ENCODE measurements around the gene SUN5.

Gene SUN5

GRCh38 chr20:32991792-32992641 is 12.2 kb downstream of the SUN5 start:
- no peak for DNase-seq

- DNase-seq, result no peak
Observed at GRCh38 chr20:32991383-32991782, 12.8 kb downstream of the SUN5 start.

- no peak for DNase-seq
Observed at GRCh38 chr20:32990426-32990825, 13.8 kb downstream of the SUN5 start.

GRCh38 chr20:32989507-32990283 is 14.5 kb downstream of the SUN5 start:
- DNase-seq, result no peak

- DNase-seq, result no peak
Observed at GRCh38 chr20:32988008-32988407, 16.2 kb downstream of the SUN5 start.

GRCh38 chr20:32987044-32987825 is 17.0 kb downstream of the SUN5 start:
- DNase-seq, result no peak

GRCh38 chr20:32986331-32986966 is 17.8 kb downstream of the SUN5 start:
- DNase-seq, result no peak

- no peak for DNase-seq
Observed at GRCh38 chr20:32985596-32985995, 18.6 kb downstream of the SUN5 start.

- no peak for DNase-seq
Observed at GRCh38 chr20:32984631-32985354, 19.4 kb downstream of the SUN5 start.

- no peak for DNase-seq
Observed at GRCh38 chr20:32984196-32984595, 20.0 kb downstream of the SUN5 start.

- DNase-seq, result no peak
Observed at GRCh38 chr20:32983459-32984112, 20.6 kb downstream of the SUN5 start.

GRCh38 chr20:32982617-32983458 is 21.4 kb downstream of the SUN5 start:
- DNase-seq, result no peak

- DNase-seq, result no peak
Observed at GRCh38 chr20:32980990-32981389, 23.2 kb downstream of the SUN5 start.

- DNase-seq, result no peak
Observed at GRCh38 chr20:32980131-32980941, 23.9 kb downstream of the SUN5 start.

GRCh38 chr20:32979201-32979998 is 24.8 kb downstream of the SUN5 start:
- no peak for DNase-seq

- no peak for DNase-seq
Observed at GRCh38 chr20:32978009-32978335, 26.3 kb downstream of the SUN5 start.

GRCh38 chr20:32977281-32978008 is 26.8 kb downstream of the SUN5 start:
- DNase-seq, result no peak

GRCh38 chr20:32976746-32977145 is 27.5 kb downstream of the SUN5 start:
- DNase-seq, result no peak
